GM12878 (cell line): ENCODE measurements around the gene ABCB9. TPM values are rescaled to one million over a fixed set of nuclear protein-coding genes. Genes with fewer than 3 reads are reported as not detected.

Source experiments
- CEBPB ChIP-seq, 2 experiments: fragments of 150-350 bp in 1 of 2; IDR thresholded peaks; 2 replicates each; pipeline ENCODE4 v1.6.1; 2012 to 2014; ENCODE audit warnings: low read depth in 2 of 2, low read length in 2 of 2, borderline replicate concordance in 1 of 2, inconsistent platforms in 1 of 2
- CHD4 ChIP-seq: fragments of 200-600 bp; sonication (generic); IDR thresholded peaks from 2 replicates; pipeline ENCODE4 v1.6.1; 2016; ENCODE audit warnings: mild to moderate bottlenecking
- DPF2 ChIP-seq: fragments of 450-650 bp; IDR thresholded peaks from 2 replicates; pipeline ENCODE4 v1.6.1; 2017; ENCODE audit warnings: mild to moderate bottlenecking
- EGR1 ChIP-seq, 2 experiments: IDR thresholded peaks; 1 replicate in 1 of 2; 2 replicates in 1 of 2; pipeline ENCODE4 v1.6.1; 2011 to 2012; ENCODE audit warnings: low read depth in 2 of 2, low read length in 2 of 2, borderline replicate concordance in 1 of 2, mild to moderate bottlenecking in 1 of 2, moderate library complexity in 1 of 2
- GABPA ChIP-seq: IDR thresholded peaks from 2 replicates; pipeline ENCODE4 v1.6.1; 2014; ENCODE audit warnings: antibody characterized with exemption, low read depth, mild to moderate bottlenecking, inconsistent platforms
- HDGF ChIP-seq: fragments of 450-650 bp; IDR thresholded peaks from 2 replicates; pipeline ENCODE4 v1.6.1; 2016; ENCODE audit warnings: antibody characterized with exemption
- MEF2B ChIP-seq: fragments of 450-650 bp; IDR thresholded peaks from 2 replicates; pipeline ENCODE4 v1.6.1; 2018; ENCODE audit warnings: mild to moderate bottlenecking, moderate library complexity; ENCODE audit not compliant: partially characterized antibody, poor library complexity, severe bottlenecking
- MLLT1 ChIP-seq: fragments of 450-650 bp; IDR thresholded peaks from 2 replicates; pipeline ENCODE4 v1.6.1; 2016; ENCODE audit warnings: mild to moderate bottlenecking
- NFYA ChIP-seq: IDR thresholded peaks from 2 replicates; pipeline ENCODE4 v1.6.1; 2011; ENCODE audit warnings: low read depth, mild to moderate bottlenecking, low read length, improper control_type of control experiment, borderline replicate concordance
- PML ChIP-seq: IDR thresholded peaks from 2 replicates; pipeline ENCODE4 v1.6.1; 2012; ENCODE audit warnings: low read length, inconsistent platforms
- SMARCA5 ChIP-seq: fragments of 450-650 bp; IDR thresholded peaks from 2 replicates; pipeline ENCODE4 v1.6.1; 2017; ENCODE audit warnings: mild to moderate bottlenecking
- SPI1 ChIP-seq: IDR thresholded peaks from 2 replicates; pipeline ENCODE4 v1.6.1; 2011; ENCODE audit warnings: low read depth, mild to moderate bottlenecking, low read length, moderate library complexity, borderline replicate concordance; ENCODE audit not compliant: insufficient read depth
- ZNF384 ChIP-seq: IDR thresholded peaks from 2 replicates; pipeline ENCODE4 v1.6.1; 2012; ENCODE audit warnings: low read depth, mild to moderate bottlenecking, low read length, improper control_type of control experiment, borderline replicate concordance
- ZNF687 ChIP-seq: fragments of 450-650 bp; IDR thresholded peaks from 2 replicates; pipeline ENCODE4 v1.6.1; 2017; ENCODE audit warnings: mild to moderate bottlenecking, moderate library complexity
- polyA plus RNA-seq, 11 experiments: library from polyadenylated mRNA; depleted of rRNA in 4 of 11; unstranded in 6 of 11; stranded (reverse) in 5 of 11; fragments of >200 nt; fragmentation: Nextera tagmentation in 4 of 11; fragmentation: Illumina TruSeq in 1 of 11; extraction: Ambion mirVana in 4 of 11; extraction: Trizol in 1 of 11; gene quantifications; 1 replicate in 1 of 11; 2 replicates in 10 of 11; pipeline versions ENCODE4 v1.2.1 to v1.2.3, GENCODE V29; 2011 to 2016; ENCODE audit warnings: inconsistent platforms in 2 of 11, missing spikeins in 2 of 11, low read depth in 1 of 11
- total RNA-seq, 4 experiments: library from RNA; depleted of rRNA in 3 of 4; stranded (reverse); fragments of >200 nt in 3 of 4; fragmentation: Illumina TruSeq in 1 of 4; extraction: Trizol in 1 of 4; gene quantifications; 2 replicates each; pipeline versions ENCODE4 v1.2.1 to v1.2.3, GENCODE V29; 2013 to 2021

Gene ABCB9
- total and polyA plus RNA-seq, 10 of the 15 experiments (the other 5 are each of a cell fraction or from before 2014, with no cell fraction given) = 0.37 to 4.9 (median 3.1) TPM

- TF ChIP-seq ZNF687 (no peak), PML (no peak), DPF2 (peak; percentile 91), CHD4 (0 out of 2 replicates have a peak, but pooled peaks have one; percentile 54), ZNF384 (no peak), GABPA (peak; percentile 57; the same call in 1 of the 2 replicates), MLLT1 (peak; percentile 52; the same call in 1 of the 2 replicates), HDGF (no peak), SPI1 (peak; percentile 80; the same call in 1 of the 2 replicates), NFYA (no peak), SMARCA5 (0 out of 2 replicates have a peak, but pooled peaks have one; percentile 55), MEF2B (peak; percentile 71), EGR1 (IDR thresholded peaks at IDR 0.05; ENCODE audit: borderline replicate concordance in 1 of 2, low read depth in 2 of 2, low read length in 2 of 2) (0 out of 3 replicates have a peak, but pooled peaks of 1 of the 2 experiments have one; percentile 38), CEBPB (IDR thresholded peaks at IDR 0.05; ENCODE audit: borderline replicate concordance in 1 of 2, low read depth in 2 of 2, low read length in 2 of 2) (peak in 1 of 2 experiments; percentile 56; a peak in 1 of 4 replicates)
- TF ChIP-seq, all 136 proteins: peak for 47
These were observed 79.1 kb downstream of the ABCB9 start (continued) for GRCh38 chr12:122886851-122887818.
